WTC11 (cell line): ENCODE data around the gene PPP1R14C. TPM values are rescaled to one million over a fixed set of nuclear protein-coding genes. Genes with fewer than 3 reads are reported as not detected.

ENCODE experiments used
- ATAC-seq: fragments of 200-7000 bp; cut with Tn5 transposase; 2 replicates; pipeline ENCODE4 v1.10.0; 2021; ENCODE audit warnings: mild to moderate bottlenecking, moderate library complexity
- CTCF ChIA-PET: fragments of 300-600 bp; sonication (Branson Sonifier 250); formaldehyde crosslinking; loops from one replicate; lab custom pipeline; 2021; ENCODE audit warnings: antibody characterized with exemption; lab: Charles Lee
- POLR2A ChIA-PET: fragments of 350-600 bp; sonication (Branson Sonifier 250); formaldehyde crosslinking; loops from one replicate; lab custom pipeline; 2021; ENCODE audit warnings: antibody characterized with exemption; lab: Charles Lee
- DNase-seq: peaks from one replicate; pipeline ENCODE4 v3.0.0; 2021; ENCODE audit warnings: low spot score
- H3K27ac Mint-ChIP-seq: 2 replicates; pipeline ENCODE4 v1.8.0; 2021; ENCODE audit warnings: mixed read lengths
- H3K27me3 Mint-ChIP-seq: 2 replicates; pipeline ENCODE4 v1.8.0; 2021; ENCODE audit warnings: low read depth, mild to moderate bottlenecking, moderate library complexity, mixed read lengths
- H3K36me3 Mint-ChIP-seq: 2 replicates; pipeline ENCODE4 v1.8.0; 2021; ENCODE audit warnings: mixed read lengths
- H3K4me1 Mint-ChIP-seq: 2 replicates; pipeline ENCODE4 v1.8.0; 2022; ENCODE audit warnings: mixed read lengths
- H3K4me3 Mint-ChIP-seq: 2 replicates; pipeline ENCODE4 v1.8.0; 2021; ENCODE audit warnings: mild to moderate bottlenecking, moderate library complexity, mixed read lengths
- H3K9me3 Mint-ChIP-seq: 2 replicates; pipeline ENCODE4 v1.8.0; 2021; ENCODE audit warnings: mixed read lengths
- AFF4 ChIP-seq: sonication (generic); formaldehyde crosslinking; IDR thresholded peaks from 2 replicates; pipeline ENCODE4 v1.8.1; 2023; ENCODE audit warnings: mild to moderate bottlenecking, missing genetic modification reagents, borderline replicate concordance
- ATF1 ChIP-seq: sonication (generic); formaldehyde crosslinking; IDR thresholded peaks from 2 replicates; pipeline ENCODE4 v1.8.1; 2023; ENCODE audit warnings: mild to moderate bottlenecking, moderate library complexity, missing genetic modification reagents
- ATF6 ChIP-seq: sonication (generic); formaldehyde crosslinking; IDR thresholded peaks from 2 replicates; pipeline ENCODE4 v1.8.1; 2023; ENCODE audit warnings: mild to moderate bottlenecking, missing genetic modification reagents
- E2F4 ChIP-seq: sonication (generic); formaldehyde crosslinking; IDR thresholded peaks from 2 replicates; pipeline ENCODE4 v1.8.1; 2022; ENCODE audit warnings: low read depth, mild to moderate bottlenecking, moderate library complexity, missing genetic modification reagents, borderline replicate concordance
- EMX1 ChIP-seq: fragments of 250-450 bp; sonication (Bioruptor Pico); IDR thresholded peaks from 2 replicates; pipeline ENCODE4 v1.8.0; 2021; ENCODE audit warnings: mild to moderate bottlenecking
- ESRRA ChIP-seq: sonication (generic); formaldehyde crosslinking; IDR thresholded peaks from 2 replicates; pipeline ENCODE4 v1.8.1; 2022; ENCODE audit warnings: mild to moderate bottlenecking, missing genetic modification reagents, borderline replicate concordance
- IRF2 ChIP-seq: sonication (generic); formaldehyde crosslinking; IDR thresholded peaks from 2 replicates; pipeline ENCODE4 v1.8.0; 2022; ENCODE audit warnings: low read depth, missing genetic modification reagents, borderline replicate concordance
- JUN ChIP-seq: sonication (generic); formaldehyde crosslinking; IDR thresholded peaks from 2 replicates; pipeline ENCODE4 v1.8.0; 2023; ENCODE audit warnings: mild to moderate bottlenecking, missing genetic modification reagents
- MLX ChIP-seq: sonication (generic); formaldehyde crosslinking; IDR thresholded peaks from 2 replicates; pipeline ENCODE4 v1.8.1; 2023; ENCODE audit warnings: mild to moderate bottlenecking, missing genetic modification reagents, moderate library complexity
- MYBL2 ChIP-seq: sonication (generic); formaldehyde crosslinking; IDR thresholded peaks from 2 replicates; pipeline ENCODE4 v1.8.1; 2023; ENCODE audit warnings: mild to moderate bottlenecking, moderate library complexity, missing genetic modification reagents
- NR1H2 ChIP-seq: sonication (generic); formaldehyde crosslinking; IDR thresholded peaks from 2 replicates; pipeline ENCODE4 v1.9.0; 2021; ENCODE audit warnings: mild to moderate bottlenecking, moderate library complexity, missing genetic modification reagents
- PRRX2 ChIP-seq: fragments of 250-450 bp; sonication (Bioruptor Pico); IDR thresholded peaks from 2 replicates; pipeline ENCODE4 v1.8.0; 2021; ENCODE audit warnings: mild to moderate bottlenecking
- RORB ChIP-seq: fragments of 250-450 bp; sonication (Bioruptor Pico); IDR thresholded peaks from 2 replicates; pipeline ENCODE4 v1.9.0; 2021; ENCODE audit warnings: mild to moderate bottlenecking
- STAT6 ChIP-seq: sonication (generic); formaldehyde crosslinking; conservative IDR thresholded peaks from 2 replicates; pipeline ENCODE4 v1.8.1; 2023; ENCODE audit warnings: mild to moderate bottlenecking, low read depth, missing genetic modification reagents, moderate library complexity
- USF1 ChIP-seq: sonication (generic); formaldehyde crosslinking; IDR thresholded peaks from 2 replicates; pipeline ENCODE4 v1.8.0; 2022; ENCODE audit warnings: mild to moderate bottlenecking, missing genetic modification reagents
- ZNF281 ChIP-seq: sonication (generic); formaldehyde crosslinking; IDR thresholded peaks from 2 replicates; pipeline ENCODE4 v1.8.0; 2023; ENCODE audit warnings: mild to moderate bottlenecking, missing genetic modification reagents
- ZNF317 ChIP-seq: sonication (generic); formaldehyde crosslinking; IDR thresholded peaks from 2 replicates; pipeline ENCODE4 v1.8.1; 2023; ENCODE audit warnings: low read depth, mild to moderate bottlenecking, moderate library complexity, missing genetic modification reagents, borderline replicate concordance
- ZNF396 ChIP-seq: fragments of 250-450 bp; sonication (Bioruptor Pico); IDR thresholded peaks from 2 replicates; pipeline ENCODE4 v1.8.0; 2021; ENCODE audit warnings: mild to moderate bottlenecking, moderate library complexity, borderline replicate concordance
- total RNA-seq: library from RNA; stranded (reverse); gene quantifications from 3 replicates; pipeline ENCODE4 v1.2.3, GENCODE V29; 2021

The PPP1R14C gene
- total RNA-seq, 1 experiment from 2014 or later, result 1.1 TPM

- H3K27me3 Mint-ChIP-seq, result no peaks in the 10 kb centered on the region
- CTCF ChIA-PET, result interaction anchor here (2.6 kb wide), 1 partner anchor 112 kb away, joined by 15 read pairs; no protein-coding TSS in a partner anchor
- TF ChIP-seq STAT6 (CRISPR knock-in tag), result no peak
- no peak for TF ChIP-seq ATF6
- no peak for TF ChIP-seq MLX
- no peak for TF ChIP-seq RORB
- no peak for TF ChIP-seq ZNF396 (CRISPR knock-in tag)
Measured at GRCh38 chr6:150182460-150183078, 39.7 kb downstream of the PPP1R14C start.

GRCh38 chr6:150183105-150183504 is 40.3 kb downstream of the PPP1R14C start:
- ATAC-seq (no peak), DNase-seq (no peak)
- Mint-ChIP-seq H3K4me1 (no peaks in the 10 kb centered on the region; the same call in 1 of the 2 replicates), H3K36me3 (no peaks in the 10 kb centered on the region), H3K27ac (no peak overlapping the region), H3K4me3 (no peak overlapping the region), H3K27me3 (no peaks in the 10 kb centered on the region), H3K9me3 (peaks cover 4% of the 10 kb centered on the region; the same call in 1 of the 2 replicates)
- CTCF ChIA-PET, result no interaction called here
- POLR2A ChIA-PET, result no interaction called here
- TF ChIP-seq JUN (CRISPR knock-in tag), result no peak
- no peak for TF ChIP-seq AFF4 (CRISPR knock-in tag)
- TF ChIP-seq ZNF281 (CRISPR knock-in tag), result no peak
- TF ChIP-seq USF1 (CRISPR knock-in tag), result no peak
- TF ChIP-seq E2F4 (CRISPR knock-in tag), result no peak
- TF ChIP-seq NR1H2 (CRISPR knock-in tag), result no peak
- TF ChIP-seq ESRRA (CRISPR knock-in tag), result no peak
- TF ChIP-seq ZNF396 (CRISPR knock-in tag), result no peak
- TF ChIP-seq IRF2, result no peak
- TF ChIP-seq EMX1, result no peak
- TF ChIP-seq ATF1 (CRISPR knock-in tag), result no peak
- TF ChIP-seq ZNF317 (CRISPR knock-in tag), result no peak
- no peak for TF ChIP-seq PRRX2
- no peak for TF ChIP-seq MYBL2

More at GRCh38 chr6:150182460-150183078, 39.7 kb downstream of the PPP1R14C start:
- H3K4me3 Mint-ChIP-seq, result no peak overlapping the region
- peaks cover 3% of the 10 kb centered on the region; the same call in 1 of the 2 replicates for H3K9me3 Mint-ChIP-seq
- H3K36me3 Mint-ChIP-seq, result no peaks in the 10 kb centered on the region
- ATAC-seq, result no peak
- no peak for DNase-seq
- no peaks in the 10 kb centered on the region; the same call in 1 of the 2 replicates for H3K4me1 Mint-ChIP-seq
- POLR2A ChIA-PET, result no interaction called here
- no peak overlapping the region for H3K27ac Mint-ChIP-seq
